Astrocyte of the hippocampus (primary cell): ENCODE data around the gene DISC1.
A peak's percentile ranks its signal among the peaks of the same experiment; 100 is the strongest.
"Not testable (repeated sequence)": the region's sequence is repeated elsewhere in the genome, so short reads cannot be mapped to it uniquely, and the experiment has no call there.

Experiments used
- DNase-seq: peaks from one replicate; pipeline ENCODE4 v3.0.0; 2011; ENCODE audit warnings: low read depth, low spot score

DISC1 gene

GRCh38 chr1:231667896-231668506 lies 41.4 kb downstream of the DISC1 start:
- DNase-seq = no peak

GRCh38 chr1:231668826-231669225 lies 42.2 kb downstream of the DISC1 start:
- DNase-seq = no peak

GRCh38 chr1:231669864-231670621 lies 43.5 kb downstream of the DISC1 start:
- DNase-seq = not testable (repeated sequence)

GRCh38 chr1:231670755-231671154 lies 44.2 kb downstream of the DISC1 start:
- DNase-seq = no peak

- DNase-seq = no peak
These were observed 48.0 kb downstream of the DISC1 start for GRCh38 chr1:231674575-231674974.

GRCh38 chr1:231676487-231676886 lies 49.9 kb downstream of the DISC1 start:
- DNase-seq = no peak

GRCh38 chr1:231677442-231677841 lies 50.9 kb downstream of the DISC1 start:
- DNase-seq = no peak

GRCh38 chr1:231678011-231678432 lies 51.4 kb downstream of the DISC1 start:
- peak; percentile 42 for DNase-seq

GRCh38 chr1:231679109-231679508 lies 52.5 kb downstream of the DISC1 start:
- DNase-seq = no peak

GRCh38 chr1:231681006-231681405 lies 54.4 kb downstream of the DISC1 start:
- DNase-seq = no peak

- no peak for DNase-seq
These were observed 56.2 kb downstream of the DISC1 start for GRCh38 chr1:231682779-231683178.

GRCh38 chr1:231683439-231684165 lies 57.0 kb downstream of the DISC1 start:
- DNase-seq = no peak

- DNase-seq = peak; percentile 46
These were observed 58.0 kb downstream of the DISC1 start for GRCh38 chr1:231684356-231685244.

- DNase-seq = no peak
These were observed 59.8 kb downstream of the DISC1 start for GRCh38 chr1:231686384-231686783.

- DNase-seq = no peak
These were observed 62.4 kb downstream of the DISC1 start for GRCh38 chr1:231688989-231689388.

- DNase-seq = no peak
These were observed 63.5 kb downstream of the DISC1 start for GRCh38 chr1:231690059-231690458.

GRCh38 chr1:231691618-231692259 lies 65.1 kb downstream of the DISC1 start:
- DNase-seq = peak; percentile 63

- no peak for DNase-seq
These were observed 66.9 kb downstream of the DISC1 start for GRCh38 chr1:231693361-231694074.

GRCh38 chr1:231694075-231694431 lies 67.5 kb downstream of the DISC1 start:
- no peak for DNase-seq

- no peak for DNase-seq
These were observed 68.0 kb downstream of the DISC1 start for GRCh38 chr1:231694465-231695077.
